B cell (primary cell): Measurements from ENCODE around the gene ADRB2. TPM values are rescaled to one million over a fixed set of nuclear protein-coding genes. Genes with fewer than 3 reads are reported as not detected.

Experiments
- ATAC-seq: fragments of 200-7000 bp; cut with Tn5 transposase; one replicate; pipeline ENCODE4 v1.10.0; 2021; ENCODE audit warnings: low read depth, mild to moderate bottlenecking, moderate number of reproducible peaks, moderate library complexity
- CTCF ChIA-PET: fragments of 350-600 bp; sonication (Branson Sonifier 250); formaldehyde crosslinking; loops from one replicate; lab custom pipeline; 2021; ENCODE audit warnings: antibody characterized with exemption, inconsistent platforms; lab: Charles Lee
- POLR2A ChIA-PET: fragments of 350-600 bp; sonication (Branson Sonifier 250); formaldehyde crosslinking; loops from one replicate; lab custom pipeline; 2021; ENCODE audit warnings: antibody characterized with exemption; lab: Charles Lee
- DNase-seq: peaks from one replicate; pipeline ENCODE4 v3.0.0; 2013
- H2AFZ ChIP-seq: 2 replicates; pipeline ENCODE4 v1.6.1; 2012; ENCODE audit warnings: mild to moderate bottlenecking, low read depth, low read length; ENCODE audit not compliant: insufficient read depth, poor library complexity, severe bottlenecking
- H3K27ac ChIP-seq, 2 donors: 1 replicate in 1 of 2; 2 replicates in 1 of 2; pipeline ENCODE4 v1.5.1; 2012 to 2013; ENCODE audit warnings: low read length in 2 of 2, mild to moderate bottlenecking in 2 of 2, moderate library complexity in 1 of 2
- H3K27me3 ChIP-seq, 4 experiments: fragments of 200-600 bp in 1 of 4; sonication (generic) in 1 of 4; replicated peaks in 1 of 4; 1 replicate in 2 of 4; 2 replicates in 2 of 4; pipeline versions ENCODE4 v1.6.1 to v1.7.0; 2013 to 2016; ENCODE audit warnings: low read length in 3 of 4, mild to moderate bottlenecking in 2 of 4, mixed read lengths in 1 of 4, moderate library complexity in 1 of 4; ENCODE audit not compliant: insufficient read depth in 4 of 4, control insufficient read depth in 3 of 4; ENCODE audit errors: control extremely low read depth in 1 of 4
- H3K36me3 ChIP-seq, 2 experiments: replicated peaks in 1 of 2; 1 replicate in 1 of 2; 2 replicates in 1 of 2; pipeline versions ENCODE4 v1.6.1 to v1.7.1; 2013; ENCODE audit warnings: low read length in 1 of 2; ENCODE audit not compliant: insufficient read depth in 2 of 2, control insufficient read depth in 1 of 2; ENCODE audit errors: control extremely low read depth in 1 of 2, extremely low read depth in 1 of 2
- H3K4me1 ChIP-seq, 2 donors: fragments of 200-600 bp in 1 of 2; sonication (generic) in 1 of 2; 1 replicate in 1 of 2; 2 replicates in 1 of 2; pipeline versions ENCODE4 v1.5.1 to v1.6.1; 2013 to 2017; ENCODE audit warnings: low read length in 2 of 2; ENCODE audit not compliant: control insufficient read depth in 2 of 2, insufficient read depth in 2 of 2
- H3K4me2 ChIP-seq: replicated peaks from 2 replicates; pipeline ENCODE3; 2012; ENCODE audit warnings: mild to moderate bottlenecking, low read depth, low read length; ENCODE audit not compliant: poor library complexity, severe bottlenecking
- H3K4me3 ChIP-seq, 5 experiments: fragments of 200-600 bp in 1 of 5; sonication (generic) in 1 of 5; 1 replicate in 3 of 5; 2 replicates in 2 of 5; pipeline versions ENCODE4 v1.5.1 to v1.7.0; 2011 to 2016; ENCODE audit warnings: low read length in 4 of 5, mild to moderate bottlenecking in 4 of 5, low read depth in 2 of 5, control low read depth in 1 of 5, moderate library complexity in 1 of 5; ENCODE audit not compliant: insufficient read depth in 1 of 5; ENCODE audit errors: control extremely low read depth in 1 of 5, extremely low read depth in 1 of 5
- H3K79me2 ChIP-seq: fragments of 200-600 bp; sonication (generic); one replicate; pipeline ENCODE4 v1.6.0; 2016; ENCODE audit warnings: low read length; ENCODE audit not compliant: control insufficient read depth, insufficient read depth
- H3K9ac ChIP-seq: fragments of 200-600 bp; sonication (generic); 2 replicates; pipeline ENCODE4 v1.6.1; 2017; ENCODE audit warnings: mild to moderate bottlenecking, low read length, moderate library complexity
- H3K9me3 ChIP-seq, 3 donors: one replicate each; pipeline versions ENCODE4 v1.6.1 to v1.7.1; 2013; ENCODE audit warnings: low read length in 2 of 3; ENCODE audit not compliant: control insufficient read depth in 2 of 3, insufficient read depth in 1 of 3; ENCODE audit errors: control extremely low read depth in 1 of 3
- H4K20me1 ChIP-seq: 2 replicates; pipeline ENCODE4 v1.6.0; 2012; ENCODE audit warnings: mild to moderate bottlenecking, low read length; ENCODE audit not compliant: insufficient read depth, control insufficient read depth, poor library complexity, severe bottlenecking
- H3K27ac Mint-ChIP-seq: one replicate; pipeline ENCODE4 v1.8.0; 2021; ENCODE audit warnings: mixed read lengths
- H3K27me3 Mint-ChIP-seq: one replicate; pipeline ENCODE4 v1.8.0; 2021; ENCODE audit warnings: mixed read lengths
- H3K4me1 Mint-ChIP-seq: one replicate; pipeline ENCODE4 v1.8.0; 2021; ENCODE audit warnings: mixed read lengths
- H3K4me3 Mint-ChIP-seq: one replicate; pipeline ENCODE4 v1.8.0; 2021; ENCODE audit warnings: mixed read lengths
- H3K9me3 Mint-ChIP-seq: one replicate; pipeline ENCODE4 v1.8.0; 2022; ENCODE audit warnings: mixed read lengths; ENCODE audit not compliant: insufficient read depth
- CTCF ChIP-seq: fragments of 200-600 bp; IDR thresholded peaks from one replicate; pipeline ENCODE4 v1.8.0; 2022; ENCODE audit warnings: antibody characterized with exemption, mild to moderate bottlenecking
- EZH2 ChIP-seq: IDR thresholded peaks from 2 replicates; pipeline ENCODE4 v1.6.1; 2012; ENCODE audit warnings: borderline replicate concordance, low read depth, mild to moderate bottlenecking, moderate library complexity, low read length; ENCODE audit not compliant: insufficient read depth, poor library complexity, severe bottlenecking
- WGBS: methylation state at CpG from one replicate; pipeline ENCODE4 v1.1.5; 2013; ENCODE audit warnings: missing lambda C conversion rate; ENCODE audit not compliant: insufficient coverage; 5-methylcytosine and 5-hydroxymethylcytosine counted together
- intact Hi-C: fragments of 100-400 bp; cut with micrococcal nuclease; formaldehyde crosslinking; loops from one replicate; pipeline ENCODE4 v1.10.0; 2022
- polyA plus RNA-seq: library from polyadenylated mRNA; depleted of rRNA; stranded (reverse); fragments of >200 nt; gene quantifications from 2 replicates; pipeline ENCODE4 v1.2.3, GENCODE V29; 2012
- total RNA-seq, 2 donors: library from RNA; stranded (reverse); fragments of 120-200 nt in 1 of 2; gene quantifications; 1 replicate in 1 of 2; 2 replicates in 1 of 2; pipeline versions ENCODE4 v1.2.3 to v1.2.4, GENCODE V29; 2013 to 2022

Gene ADRB2
- total and polyA plus RNA-seq, 2 donors (not counting 1 experiment from before 2014, with no cell fraction given): 6.0 to 12.4 TPM

DNA sequence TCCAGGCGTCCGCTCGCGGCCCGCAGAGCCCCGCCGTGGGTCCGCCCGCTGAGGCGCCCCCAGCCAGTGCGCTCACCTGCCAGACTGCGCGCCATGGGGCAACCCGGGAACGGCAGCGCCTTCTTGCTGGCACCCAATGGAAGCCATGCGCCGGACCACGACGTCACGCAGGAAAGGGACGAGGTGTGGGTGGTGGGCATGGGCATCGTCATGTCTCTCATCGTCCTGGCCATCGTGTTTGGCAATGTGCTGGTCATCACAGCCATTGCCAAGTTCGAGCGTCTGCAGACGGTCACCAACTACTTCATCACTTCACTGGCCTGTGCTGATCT, 294 bp downstream of the ADRB2 start:
- H3K4me3 Mint-ChIP-seq: peak overlapping the region; percentile 94
- H3K27ac Mint-ChIP-seq: peak overlapping the region; percentile 94
- Histone ChIP-seq H3K79me2 (peaks cover 50% of the 10 kb centered on the region), H3K9me3 (peaks cover 0 to 8% (median 0%) of the 10 kb centered on the region in 3 donors), H4K20me1 (no peaks in the 10 kb centered on the region), H3K4me1 (peaks cover 59 to 62% of the 10 kb centered on the region in 2 donors), H3K4me2 (peak overlapping the region; percentile 94), H3K4me3 (peak overlapping the region; percentile 61 to 91 (median 86)), H3K9ac (peak overlapping the region; percentile 89), H3K36me3 (no peaks in the 10 kb centered on the region), H3K27ac (peak overlapping the region; percentile 76 to 91), H2AFZ (peak overlapping the region; percentile 98), H3K27me3 (no peaks in the 10 kb centered on the region)
- ATAC-seq (no peak), DNase-seq (no peak)
- ChIA-PET POLR2A (interaction anchor here (0.9 to 1.5 kb wide), 2 partner anchors 8 to 21 kb away, joined by 3 read pairs; no protein-coding TSS in a partner anchor), CTCF (interaction anchor here (1.1 to 2.1 kb wide), 6 partner anchors 11 to 131 kb away, joined by 3 to 9 read pairs (median 6); no protein-coding TSS in a partner anchor)
- no peaks in the 10 kb centered on the region for H3K9me3 Mint-ChIP-seq
- TF ChIP-seq EZH2: no peak
- no peak for TF ChIP-seq CTCF
- no peaks in the 10 kb centered on the region for H3K27me3 Mint-ChIP-seq
- intact Hi-C loops: loop anchor here (1.0 to 5.0 kb wide), 3 partner anchors 17 to 444 kb away; partner anchors contain the start of gene FBXO38
- H3K4me1 Mint-ChIP-seq: peaks cover 78% of the 10 kb centered on the region
- 17% methylated on average over 28 of the region's 28 CpGs for WGBS

DNA sequence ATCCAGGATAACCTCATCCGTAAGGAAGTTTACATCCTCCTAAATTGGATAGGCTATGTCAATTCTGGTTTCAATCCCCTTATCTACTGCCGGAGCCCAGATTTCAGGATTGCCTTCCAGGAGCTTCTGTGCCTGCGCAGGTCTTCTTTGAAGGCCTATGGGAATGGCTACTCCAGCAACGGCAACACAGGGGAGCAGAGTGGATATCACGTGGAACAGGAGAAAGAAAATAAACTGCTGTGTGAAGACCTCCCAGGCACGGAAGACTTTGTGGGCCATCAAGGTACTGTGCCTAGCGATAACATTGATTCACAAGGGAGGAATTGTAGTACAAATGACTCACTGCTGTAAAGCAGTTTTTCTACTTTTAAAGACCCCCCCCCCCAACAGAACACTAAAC, 1.3 kb downstream of the ADRB2 start:
- Histone ChIP-seq H3K79me2 (peaks cover 50% of the 10 kb centered on the region), H2AFZ (no peak overlapping the region)

More for the DNA sequence above, 1.3 kb downstream of the ADRB2 start:
- H3K27me3 Mint-ChIP-seq: no peaks in the 10 kb centered on the region
- Histone ChIP-seq H3K27ac (peak overlapping the region; percentile 2 to 91), H3K4me1 (peaks cover 68 to 69% of the 10 kb centered on the region in 2 donors), H3K4me3 (peak overlapping the region; percentile 61 to 91 (median 86)), H3K27me3 (no peaks in the 10 kb centered on the region), H3K9ac (peak overlapping the region; percentile 89), H4K20me1 (no peaks in the 10 kb centered on the region), H3K9me3 (peaks cover 0 to 8% (median 0%) of the 10 kb centered on the region in 3 donors), H3K4me2 (peak overlapping the region; percentile 94), H3K36me3 (no peaks in the 10 kb centered on the region)
- no peaks in the 10 kb centered on the region for H3K9me3 Mint-ChIP-seq
- ATAC-seq (no peak), DNase-seq (no peak)
- WGBS: 96% methylated on average over 6 of the region's 7 CpGs
- TF ChIP-seq CTCF (no peak), EZH2 (no peak)
- POLR2A ChIA-PET: no interaction called here
- H3K27ac Mint-ChIP-seq: peak overlapping the region; percentile 94
- peak overlapping the region; percentile 94 for H3K4me3 Mint-ChIP-seq
- CTCF ChIA-PET: interaction anchor here (0.6 to 6.2 kb wide), 14 partner anchors 11 to 129 kb away, joined by 3 to 54 read pairs (median 4); no protein-coding TSS in a partner anchor
- intact Hi-C loops: loop anchor here (5.0 kb wide), 2 partner anchors 85 to 445 kb away; partner anchors contain the start of gene FBXO38
- peaks cover 82% of the 10 kb centered on the region for H3K4me1 Mint-ChIP-seq
